K562 (cell line): ENCODE data around the gene NKIRAS2. TPM values are rescaled to one million over a fixed set of nuclear protein-coding genes. Genes with fewer than 3 reads are reported as not detected.
A peak's percentile ranks its signal among the peaks of the same experiment; 100 is the strongest.

ENCODE experiments used
- ATAC-seq: fragments of 200-7000 bp; cut with Tn5 transposase; 3 replicates; pipeline ENCODE4 v1.9.1; 2020; ENCODE audit warnings: moderate library complexity
- BruUV-seq: library from RNA; stranded (reverse); fragments of 400-500 nt; replicated peaks from 2 replicates; lab custom pipeline; 2021; lab: Mats Ljungman, UMichigan
- CTCF ChIA-PET: fragments of 300-600 bp; formaldehyde crosslinking; extraction: SDS; loops from one replicate; lab custom pipeline; 2021; ENCODE audit warnings: low intra/inter-chr PET ratio; lab: Yijun Ruan, JAX
- POLR2A ChIA-PET: fragments of 300-600, 350-650 bp; sonication (Branson Sonifier 250); formaldehyde crosslinking; extraction: SDS; loops from one replicate; lab custom pipeline; 2021; ENCODE audit warnings: antibody characterized with exemption, inconsistent platforms; lab: Yijun Ruan, JAX
- DNase-seq, 4 experiments: peaks; one replicate each; pipeline versions ENCODE4 v3.0.0 to v3.0.0-alpha.2; 2011 to 2018; ENCODE audit warnings: low spot score in 3 of 4, mixed read lengths in 3 of 4; ENCODE audit errors: extremely low read depth in 1 of 4
- FAIRE-seq: peaks from 2 replicates; lab custom pipeline; 2011; peaks lifted over from hg19 to GRCh38; lab: Jason Lieb, UNC
- H2AFZ ChIP-seq: 2 replicates; pipeline ENCODE4 v1.6.0; 2011; ENCODE audit warnings: low read depth, low read length, control low read depth, inconsistent platforms
- H3K27ac ChIP-seq: fragments of 200-600 bp; 3 replicates; pipeline ENCODE4 v1.8.0; 2011; ENCODE audit warnings: low read depth, mild to moderate bottlenecking, control low read depth, inconsistent platforms, low read length, moderate library complexity, mixed read lengths; ENCODE audit errors: extremely low read depth
- H3K27me3 ChIP-seq, 2 experiments: fragments of 300-600 bp in 1 of 2; 2 replicates in 1 of 2; 3 replicates in 1 of 2; pipeline versions ENCODE4 v1.6.0 to v1.8.0; 2011; ENCODE audit warnings: inconsistent platforms in 2 of 2, low read length in 2 of 2, mild to moderate bottlenecking in 1 of 2, mixed read lengths in 1 of 2, moderate library complexity in 1 of 2; ENCODE audit not compliant: control insufficient read depth in 2 of 2, insufficient read depth in 2 of 2
- H3K36me3 ChIP-seq: fragments of 300-600 bp; 3 replicates; pipeline ENCODE4 v1.8.0; 2011; ENCODE audit warnings: mild to moderate bottlenecking, low read length, inconsistent platforms; ENCODE audit not compliant: control insufficient read depth, insufficient read depth
- H3K4me1 ChIP-seq, 2 experiments: fragments of 200-600 bp in 1 of 2; replicated peaks in 1 of 2; 2 replicates in 1 of 2; 3 replicates in 1 of 2; pipeline versions ENCODE4 v1.5.1 to v1.8.0; 2011; ENCODE audit warnings: inconsistent platforms in 2 of 2, low read length in 2 of 2, mild to moderate bottlenecking in 1 of 2, mixed read lengths in 1 of 2, moderate library complexity in 1 of 2; ENCODE audit not compliant: control insufficient read depth in 2 of 2, insufficient read depth in 2 of 2
- H3K4me2 ChIP-seq: 2 replicates; pipeline ENCODE4 v1.6.1; 2011; ENCODE audit warnings: low read length, control low read depth, inconsistent platforms, mixed read lengths; ENCODE audit not compliant: insufficient read depth
- H3K4me3 ChIP-seq: fragments of 200-600 bp; sonication (generic), shearing (Covaris generic); 2 replicates; pipeline ENCODE4 v1.5.1; 2016; ENCODE audit warnings: control low read depth, inconsistent platforms
- H3K79me2 ChIP-seq: fragments of 200-600 bp; 3 replicates; pipeline ENCODE4 v1.8.0; 2011; ENCODE audit warnings: low read length, inconsistent platforms; ENCODE audit not compliant: control insufficient read depth, insufficient read depth
- H3K9ac ChIP-seq, 2 experiments: 2 replicates each; pipeline versions ENCODE4 v1.6.0 to v1.6.1; 2011; ENCODE audit warnings: low read depth in 2 of 2, low read length in 2 of 2, control low read depth in 1 of 2, inconsistent platforms in 1 of 2, mild to moderate bottlenecking in 1 of 2, mixed read lengths in 1 of 2; ENCODE audit not compliant: insufficient read depth in 1 of 2
- H3K9me1 ChIP-seq: one replicate; pipeline ENCODE4 v1.6.0; 2011; ENCODE audit warnings: inconsistent platforms, mild to moderate bottlenecking, low read length, moderate library complexity; ENCODE audit not compliant: control insufficient read depth, insufficient read depth
- H3K9me3 ChIP-seq: replicated peaks from 2 replicates; pipeline ENCODE4 v1.5.1; 2011; ENCODE audit warnings: low read depth, low read length, inconsistent platforms; ENCODE audit not compliant: control insufficient read depth, insufficient read depth
- H4K20me1 ChIP-seq: replicated peaks from 2 replicates; pipeline ENCODE4 v1.6.1; 2011; ENCODE audit warnings: low read length, inconsistent platforms, mixed read lengths; ENCODE audit not compliant: control insufficient read depth, insufficient read depth
- BDP1 ChIP-seq: IDR thresholded peaks from 3 replicates; pipeline ENCODE4 v1.6.1; 2011; ENCODE audit not compliant: insufficient read length, insufficient read depth
- CHD4 ChIP-seq: fragments of 200-600 bp; sonication (generic); IDR thresholded peaks from 3 replicates; pipeline ENCODE4 v1.6.1; 2012; ENCODE audit warnings: low read depth, mild to moderate bottlenecking, mixed read lengths, low read length, inconsistent platforms; ENCODE audit not compliant: insufficient read depth, insufficient replicate concordance, poor library complexity, severe bottlenecking
- FOXJ2 ChIP-seq: fragments of 200-800 bp; sonication (Bioruptor generic); IDR thresholded peaks from 2 replicates; pipeline ENCODE4 v1.6.1; 2016; ENCODE audit warnings: missing genetic modification characterization, missing compliant biosample characterization
- KLF1 ChIP-seq: fragments of 450-650 bp; IDR thresholded peaks from 2 replicates; pipeline ENCODE4 v1.6.1; 2016; ENCODE audit warnings: missing genetic modification characterization, missing compliant biosample characterization
- MCM7 ChIP-seq, 2 experiments: fragments of 450-650 bp; IDR thresholded peaks; 2 replicates each; pipeline ENCODE4 v1.6.1; 2016 to 2018
- NFE2 ChIP-seq: IDR thresholded peaks from 2 replicates; pipeline ENCODE4 v1.6.1; 2014; ENCODE audit warnings: antibody characterized with exemption, low read depth
- NFIX ChIP-seq: fragments of 250-450 bp; sonication (Bioruptor Pico); IDR thresholded peaks from 2 replicates; pipeline ENCODE4 v1.4.0; 2020; ENCODE audit warnings: low read depth, mild to moderate bottlenecking, moderate library complexity
- POLR3A ChIP-seq: IDR thresholded peaks from 2 replicates; pipeline ENCODE4 v1.6.1; 2011; ENCODE audit warnings: borderline replicate concordance, mild to moderate bottlenecking, moderate library complexity; ENCODE audit not compliant: insufficient read length, insufficient read depth; ENCODE audit errors: extremely low read depth
- RHOXF2B ChIP-seq: fragments of 250-450 bp; sonication (Bioruptor Pico); conservative IDR thresholded peaks from 2 replicates; pipeline ENCODE4 v1.5.1; 2021
- TRIM25 ChIP-seq: fragments of 450-650 bp; IDR thresholded peaks from 2 replicates; pipeline ENCODE4 v1.7.0; 2016; ENCODE audit warnings: borderline replicate concordance
- ZBTB1 ChIP-seq: sonication (generic); formaldehyde crosslinking; IDR thresholded peaks from 2 replicates; pipeline ENCODE4 v1.8.1; 2023; ENCODE audit warnings: missing genetic modification reagents, low read depth, mild to moderate bottlenecking, borderline replicate concordance
- ZBTB49 ChIP-seq: sonication (generic); formaldehyde crosslinking; IDR thresholded peaks from 2 replicates; pipeline ENCODE4 v1.8.0; 2022; ENCODE audit warnings: missing genetic modification reagents, mild to moderate bottlenecking, borderline replicate concordance
- ZFP30 ChIP-seq: fragments of 250-450 bp; sonication (Bioruptor Pico); IDR thresholded peaks from 2 replicates; pipeline ENCODE4 v1.8.0; 2022; ENCODE audit warnings: moderate library complexity, mild to moderate bottlenecking, inconsistent platforms, borderline replicate concordance
- ZNF253 ChIP-seq: fragments of 250-450 bp; sonication (Bioruptor Pico); conservative IDR thresholded peaks from 2 replicates; pipeline ENCODE4 v1.6.1; 2021; ENCODE audit warnings: mild to moderate bottlenecking
- ZSCAN32 ChIP-seq: fragments of 450-650 bp; formaldehyde crosslinking; IDR thresholded peaks from 2 replicates; pipeline ENCODE4 v1.4.0; 2020; ENCODE audit warnings: mild to moderate bottlenecking, moderate library complexity
- WGBS: fragments of 100-300 bp; shearing (Covaris generic); methylation state at CpG from one replicate; pipeline ENCODE4 v1.1.6; 2016; ENCODE audit warnings: low coverage, mixed read lengths; ENCODE audit not compliant: insufficient coverage; ENCODE audit errors: missing lambda C conversion rate; 5-methylcytosine and 5-hydroxymethylcytosine counted together
- in situ Hi-C: fragments of 300-500 bp; cut with MboI; formaldehyde crosslinking; loops from 4 replicates; pipeline ENCODE4 v1.15.0; 2018; ENCODE audit warnings: inconsistent platforms, mixed read lengths
- intact Hi-C: fragments of 100-400 bp; cut with micrococcal nuclease; formaldehyde crosslinking; loops from 2 replicates; pipeline ENCODE4 v1.14.2; 2022
- polyA plus RNA-seq, 8 experiments: library from polyadenylated mRNA; depleted of rRNA in 4 of 8; stranded (reverse) in 5 of 8; unstranded in 3 of 8; fragments of >200 nt; fragmentation: Nextera tagmentation in 2 of 8; fragmentation: Illumina TruSeq in 1 of 8; extraction: Ambion mirVana in 2 of 8; extraction: Trizol in 1 of 8; gene quantifications; 2 replicates each; pipeline versions ENCODE4 v1.2.1 to v1.2.3, GENCODE V29; 2011 to 2014; ENCODE audit warnings: inconsistent platforms in 1 of 8, missing spikeins in 1 of 8
- total RNA-seq, 7 experiments: library from RNA; depleted of rRNA in 6 of 7; stranded (reverse); fragments of >200 nt in 6 of 7; fragmentation: Illumina TruSeq in 2 of 7; extraction: Trizol in 2 of 7; gene quantifications; 2 replicates each; pipeline versions ENCODE4 v1.2.1 to v1.2.3, GENCODE V29; 2011 to 2021; ENCODE audit warnings: low replicate concordance in 1 of 7
- TF ChIP-seq, protein P1 (sequence below): sonication (generic); formaldehyde crosslinking; IDR thresholded peaks from 2 replicates; pipeline ENCODE4 v1.8.1; 2022; ENCODE audit warnings: missing genetic modification reagents

Gene NKIRAS2
- total and polyA plus RNA-seq, 9 of the 15 experiments (the other 6 are each of a cell fraction or from before 2014, with no cell fraction given), result 10.1 to 65.5 (median 29.8) TPM

- Histone ChIP-seq H4K20me1 (no peaks in the 10 kb centered on the region), H3K27ac (no peak overlapping the region), H3K9me3 (no peaks in the 10 kb centered on the region), H3K9ac (no peak overlapping the region), H3K9me1 (no peaks in the 10 kb centered on the region), H3K4me1 (no peaks in the 10 kb centered on the region), H3K36me3 (peaks cover 98% of the 10 kb centered on the region), H3K27me3 (no peaks in the 10 kb centered on the region), H3K4me2 (no peak overlapping the region), H3K4me3 (no peak overlapping the region), H3K79me2 (no peaks in the 10 kb centered on the region), H2AFZ (no peak overlapping the region)
- no peak for DNase-seq
- CTCF ChIA-PET, result no interaction called here
- BruUV-seq, result no TSS peak
- intact Hi-C loops (no loop called here), in situ Hi-C loops (no loop called here)
- WGBS, result 80% methylated on average over 3 of the region's 3 CpGs
- POLR2A ChIA-PET, result interaction anchor here (1.0 to 3.8 kb wide), 3 partner anchors 8 to 20 kb away, joined by 4 to 16 read pairs (median 6); no protein-coding TSS in a partner anchor
- no peak; the same call in 2 of the 3 replicates for ATAC-seq
- FAIRE-seq, result no peak
- TF ChIP-seq ZBTB49 (no peak), MCM7 (IDR thresholded peaks at IDR 0.05) (no peak), ZNF253 (no peak), POLR3A (no peak), RHOXF2B (CRISPR knock-in tag) (no peak), NFIX (CRISPR knock-in tag) (no peak), BDP1 (no peak), ZBTB1 (CRISPR knock-in tag) (no peak), ZSCAN32 (0 out of 2 replicates have a peak, but pooled peaks have one; percentile 27), TRIM25 (no peak), ZFP30 (no peak), CHD4 (no peak), KLF1 (no peak), FOXJ2 (tag) (no peak), NFE2 (no peak)
- TF ChIP-seq, protein P1, sequence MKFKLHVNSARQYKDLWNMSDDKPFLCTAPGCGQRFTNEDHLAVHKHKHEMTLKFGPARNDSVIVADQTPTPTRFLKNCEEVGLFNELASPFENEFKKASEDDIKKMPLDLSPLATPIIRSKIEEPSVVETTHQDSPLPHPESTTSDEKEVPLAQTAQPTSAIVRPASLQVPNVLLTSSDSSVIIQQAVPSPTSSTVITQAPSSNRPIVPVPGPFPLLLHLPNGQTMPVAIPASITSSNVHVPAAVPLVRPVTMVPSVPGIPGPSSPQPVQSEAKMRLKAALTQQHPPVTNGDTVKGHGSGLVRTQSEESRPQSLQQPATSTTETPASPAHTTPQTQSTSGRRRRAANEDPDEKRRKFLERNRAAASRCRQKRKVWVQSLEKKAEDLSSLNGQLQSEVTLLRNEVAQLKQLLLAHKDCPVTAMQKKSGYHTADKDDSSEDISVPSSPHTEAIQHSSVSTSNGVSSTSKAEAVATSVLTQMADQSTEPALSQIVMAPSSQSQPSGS (CRISPR knock-in tag), result no peak
Observed at GRCh38 chr17:41987642-41988041, 32.2 kb upstream of the NKIRAS2 start.
